Vagina (tissue), 2 donors: ENCODE data around the gene FNDC5. TPM values are rescaled to one million over a fixed set of nuclear protein-coding genes. Genes with fewer than 3 reads are reported as not detected.

Experiments
- DNase-seq, 2 donors: peaks; one replicate each; pipeline ENCODE4 v3.0.0-alpha.2; 2017; ENCODE audit errors: extremely low spot score in 2 of 2
- H3K27ac ChIP-seq: fragments of 200-600 bp; sonication (generic); one replicate; pipeline ENCODE4 v1.5.1; 2019
- H3K27me3 ChIP-seq: fragments of 200-600 bp; sonication (generic); one replicate; pipeline ENCODE4 v1.5.1; 2019
- H3K36me3 ChIP-seq, 2 donors: fragments of 200-600 bp; sonication (generic); one replicate each; pipeline ENCODE4 v1.5.1; 2017 to 2019
- H3K4me1 ChIP-seq: fragments of 200-600 bp; sonication (generic); one replicate; pipeline ENCODE4 v1.5.1; 2019
- H3K4me3 ChIP-seq, 2 donors: fragments of 200-600 bp; sonication (generic); 1 replicate in 1 of 2; 2 replicates in 1 of 2; pipeline ENCODE4 v1.5.1; 2016 to 2019
- H3K9me3 ChIP-seq: fragments of 200-600 bp; sonication (generic); one replicate; pipeline ENCODE4 v1.5.1; 2019
- POLR2A ChIP-seq, 2 donors: fragments of 450-650 bp; IDR thresholded peaks; one replicate each; pipeline ENCODE4 v1.6.1; 2017; ENCODE audit warnings: antibody characterized with exemption in 2 of 2, mild to moderate bottlenecking in 2 of 2, moderate library complexity in 2 of 2
- POLR2AphosphoS5 ChIP-seq, 2 donors: sonication (generic); formaldehyde crosslinking; IDR thresholded peaks; one replicate each; pipeline ENCODE4 v1.9.0; 2017; ENCODE audit warnings: antibody characterized with exemption in 2 of 2, mild to moderate bottlenecking in 2 of 2, low read depth in 1 of 2; ENCODE audit not compliant: insufficient read depth in 1 of 2
- intact Hi-C: fragments of 100-400 bp; cut with DNase I; formaldehyde crosslinking; loops from one replicate; pipeline ENCODE4 v1.15.1; 2023
- total RNA-seq: library from RNA; depleted of rRNA; stranded (reverse); fragments of >200 nt; gene quantifications from one replicate; pipeline ENCODE4 v1.2.3, GENCODE V29; 2016
- TF ChIP-seq, protein P1 (sequence below), 3 experiments: fragments of 450-650 bp in 2 of 3; fragments of 200-600 bp in 1 of 3; sonication (generic) in 1 of 3; IDR thresholded peaks; one replicate each; pipeline ENCODE4 v1.5.1; 2017 to 2019; ENCODE audit warnings: antibody characterized with exemption in 3 of 3, mild to moderate bottlenecking in 2 of 3, moderate library complexity in 2 of 3

Gene FNDC5
- total RNA-seq, 1 donor from 2014 or later = 4.7 TPM

DNA sequence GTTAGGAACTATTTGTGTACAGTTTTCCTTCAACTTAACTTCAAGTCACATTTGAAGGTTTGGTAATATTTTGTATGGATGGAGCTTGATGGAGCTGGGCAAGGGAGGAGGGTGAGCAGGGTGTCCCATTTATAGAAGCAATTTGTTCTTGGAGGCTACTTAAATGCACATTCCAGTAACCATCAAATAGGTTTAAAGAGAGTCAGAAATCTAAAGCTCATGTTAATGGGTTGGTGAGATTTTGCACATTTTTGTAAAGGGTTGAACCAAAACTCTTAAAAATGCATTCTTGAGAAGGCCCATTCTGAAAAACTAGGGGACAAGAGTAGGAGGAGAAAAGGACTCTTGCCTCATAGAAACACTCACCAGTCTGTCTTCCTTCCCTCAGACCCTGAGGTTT lies 10.1 kb downstream of the FNDC5 start:
- Histone ChIP-seq H3K36me3 (peaks cover 0 to 38% of the 10 kb centered on the region in 2 donors), H3K4me1 (no peaks in the 10 kb centered on the region), H3K27me3 (no peaks in the 10 kb centered on the region), H3K4me3 (no peak overlapping the region), H3K27ac (no peak overlapping the region), H3K9me3 (no peaks in the 10 kb centered on the region)
- intact Hi-C loops = no loop called here
- DNase-seq = no peak
- TF ChIP-seq POLR2AphosphoS5 (IDR thresholded peaks at IDR 0.05; ENCODE audit: insufficient read depth in 1 of 2, low read depth in 1 of 2) (no peak), POLR2A (IDR thresholded peaks at IDR 0.05) (no peak)
- TF ChIP-seq, protein P1, sequence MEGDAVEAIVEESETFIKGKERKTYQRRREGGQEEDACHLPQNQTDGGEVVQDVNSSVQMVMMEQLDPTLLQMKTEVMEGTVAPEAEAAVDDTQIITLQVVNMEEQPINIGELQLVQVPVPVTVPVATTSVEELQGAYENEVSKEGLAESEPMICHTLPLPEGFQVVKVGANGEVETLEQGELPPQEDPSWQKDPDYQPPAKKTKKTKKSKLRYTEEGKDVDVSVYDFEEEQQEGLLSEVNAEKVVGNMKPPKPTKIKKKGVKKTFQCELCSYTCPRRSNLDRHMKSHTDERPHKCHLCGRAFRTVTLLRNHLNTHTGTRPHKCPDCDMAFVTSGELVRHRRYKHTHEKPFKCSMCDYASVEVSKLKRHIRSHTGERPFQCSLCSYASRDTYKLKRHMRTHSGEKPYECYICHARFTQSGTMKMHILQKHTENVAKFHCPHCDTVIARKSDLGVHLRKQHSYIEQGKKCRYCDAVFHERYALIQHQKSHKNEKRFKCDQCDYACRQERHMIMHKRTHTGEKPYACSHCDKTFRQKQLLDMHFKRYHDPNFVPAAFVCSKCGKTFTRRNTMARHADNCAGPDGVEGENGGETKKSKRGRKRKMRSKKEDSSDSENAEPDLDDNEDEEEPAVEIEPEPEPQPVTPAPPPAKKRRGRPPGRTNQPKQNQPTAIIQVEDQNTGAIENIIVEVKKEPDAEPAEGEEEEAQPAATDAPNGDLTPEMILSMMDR (IDR thresholded peaks at IDR 0.05) = no peak

DNA sequence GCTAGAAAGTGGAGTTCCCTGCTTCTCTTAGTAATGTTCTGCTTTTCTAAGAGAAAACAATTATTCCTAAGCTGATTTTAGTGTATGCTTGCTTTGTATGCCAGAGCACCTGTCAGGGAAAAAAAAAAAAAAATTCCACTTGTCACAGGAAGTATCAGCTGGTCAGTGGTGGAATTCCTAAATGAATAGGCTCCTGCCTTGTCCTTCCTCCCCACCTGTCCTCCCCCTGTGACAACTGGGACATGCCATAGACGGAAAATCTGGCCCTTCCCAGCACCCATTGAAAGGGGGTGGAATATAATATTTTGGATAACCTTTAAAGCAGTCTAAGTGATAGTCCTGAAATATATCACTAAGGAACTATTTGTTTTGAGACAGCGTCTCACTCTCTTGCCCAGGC lies 10.8 kb downstream of the FNDC5 start:
- H3K9me3 ChIP-seq = no peaks in the 10 kb centered on the region
- TF ChIP-seq, protein P1 (IDR thresholded peaks at IDR 0.05) = no peak
- TF ChIP-seq POLR2AphosphoS5 (IDR thresholded peaks at IDR 0.05; ENCODE audit: insufficient read depth in 1 of 2, low read depth in 1 of 2) (no peak), POLR2A (IDR thresholded peaks at IDR 0.05) (no peak)
- no peak for DNase-seq
- intact Hi-C loops = no loop called here
- H3K27me3 ChIP-seq = no peaks in the 10 kb centered on the region
- H3K27ac ChIP-seq = no peak overlapping the region
- H3K4me3 ChIP-seq = no peak overlapping the region
- H3K36me3 ChIP-seq = peaks cover 0 to 44% of the 10 kb centered on the region in 2 donors
- H3K4me1 ChIP-seq = no peaks in the 10 kb centered on the region

DNA sequence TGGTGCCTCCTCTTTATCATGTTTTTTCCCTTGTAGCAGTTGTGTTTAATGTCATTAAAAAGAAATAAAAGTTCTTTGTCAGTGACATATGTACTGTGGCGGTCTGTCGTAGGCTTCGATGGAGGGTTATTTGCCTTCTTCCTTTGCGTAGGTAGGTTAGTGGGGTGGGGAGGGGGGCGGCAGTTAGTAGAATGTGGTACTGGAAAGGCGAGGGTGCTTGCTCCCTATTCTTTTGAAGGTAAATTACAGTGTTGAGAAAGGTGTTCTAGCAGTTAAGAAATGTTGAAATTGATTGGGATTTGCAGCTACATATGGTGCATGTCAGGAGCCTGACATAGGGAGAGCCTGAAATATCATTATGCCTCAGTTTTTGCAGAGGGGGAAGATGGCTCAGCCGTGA lies 11.9 kb downstream of the FNDC5 start:
- no peak overlapping the region for H3K27ac ChIP-seq
- no peaks in the 10 kb centered on the region for H3K9me3 ChIP-seq
- H3K4me1 ChIP-seq = no peaks in the 10 kb centered on the region
- H3K36me3 ChIP-seq = peaks cover 0 to 52% of the 10 kb centered on the region in 2 donors
- DNase-seq = no peak
- intact Hi-C loops = no loop called here
- no peak overlapping the region for H3K4me3 ChIP-seq
- H3K27me3 ChIP-seq = no peaks in the 10 kb centered on the region
- no peak for TF ChIP-seq POLR2AphosphoS5 (IDR thresholded peaks at IDR 0.05; ENCODE audit: insufficient read depth in 1 of 2, low read depth in 1 of 2)

DNA sequence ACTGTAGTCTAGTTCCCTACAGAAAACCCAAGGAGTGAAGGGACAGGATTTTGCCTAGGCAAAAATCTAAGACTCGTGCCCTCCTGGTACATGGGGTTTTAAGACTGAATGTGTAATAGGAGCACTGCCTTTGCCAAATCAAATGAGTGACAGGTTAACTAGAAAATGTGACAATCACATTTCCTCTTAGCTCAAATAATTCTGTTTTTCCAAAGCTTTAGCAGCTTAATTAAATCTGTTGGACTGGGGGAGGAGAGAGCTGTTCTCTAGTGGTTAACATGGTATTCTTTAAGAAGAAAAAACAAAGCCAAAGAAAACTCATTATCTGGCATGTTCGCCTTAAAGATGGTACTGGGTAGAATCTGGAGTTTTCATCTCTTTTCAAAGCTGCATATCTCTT lies 12.6 kb downstream of the FNDC5 start:
- intact Hi-C loops = no loop called here
- peaks cover 0 to 57% of the 10 kb centered on the region in 2 donors for H3K36me3 ChIP-seq
- H3K27ac ChIP-seq = no peak overlapping the region
- TF ChIP-seq POLR2AphosphoS5 (IDR thresholded peaks at IDR 0.05; ENCODE audit: insufficient read depth in 1 of 2, low read depth in 1 of 2) = no peak
- TF ChIP-seq POLR2A (IDR thresholded peaks at IDR 0.05) = no peak
- TF ChIP-seq, protein P1 (IDR thresholded peaks at IDR 0.05) = no peak
- H3K27me3 ChIP-seq = no peaks in the 10 kb centered on the region
- no peak for DNase-seq
- H3K4me1 ChIP-seq = no peaks in the 10 kb centered on the region
- H3K9me3 ChIP-seq = no peaks in the 10 kb centered on the region
- no peak overlapping the region for H3K4me3 ChIP-seq

DNA sequence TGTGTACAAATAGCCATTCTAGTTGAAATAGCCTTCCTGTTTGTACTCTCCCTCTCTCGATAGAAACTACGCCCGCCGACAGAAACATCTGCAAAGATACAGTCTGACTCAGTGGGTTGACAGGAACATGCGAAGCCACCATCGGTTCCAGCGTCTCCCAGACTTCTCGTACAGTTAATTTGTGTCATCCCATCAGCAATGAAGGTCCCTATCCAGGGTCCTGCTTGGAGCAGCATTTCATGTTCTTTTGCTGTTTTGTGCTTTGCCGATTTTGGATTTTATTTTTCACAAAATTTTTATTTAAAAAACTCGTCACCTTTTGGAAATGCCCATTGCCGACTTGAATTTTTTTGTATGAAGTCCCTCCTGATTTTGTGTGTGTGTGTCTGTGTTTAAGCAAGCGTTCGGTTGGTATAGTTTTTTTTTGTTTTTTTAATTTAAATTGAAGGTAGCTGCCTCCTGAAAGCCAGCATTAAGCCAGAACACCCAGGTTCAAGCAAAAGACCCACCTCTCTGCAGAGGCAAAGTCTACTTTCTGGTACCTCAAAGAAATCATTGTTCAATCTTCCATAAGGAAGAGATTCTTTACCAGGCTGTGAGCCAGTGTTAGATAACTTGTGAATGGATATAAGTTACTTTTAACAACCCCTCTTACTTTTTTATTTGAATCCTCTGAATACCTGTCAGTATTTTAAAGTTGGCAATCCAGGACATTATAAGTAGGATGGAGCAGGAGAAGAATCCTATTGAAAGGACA lies 14.7 kb downstream of the FNDC5 start:
- H3K4me3 ChIP-seq = no peak overlapping the region
- no peak for DNase-seq
- intact Hi-C loops = no loop called here
- no peak overlapping the region for H3K27ac ChIP-seq
- no peaks in the 10 kb centered on the region for H3K4me1 ChIP-seq
- H3K27me3 ChIP-seq = no peaks in the 10 kb centered on the region
- TF ChIP-seq POLR2A (IDR thresholded peaks at IDR 0.05) (no peak), POLR2AphosphoS5 (IDR thresholded peaks at IDR 0.05; ENCODE audit: insufficient read depth in 1 of 2, low read depth in 1 of 2) (no peak)
- TF ChIP-seq, protein P1 (IDR thresholded peaks at IDR 0.05) = no peak
- peaks cover 0 to 56% of the 10 kb centered on the region in 2 donors for H3K36me3 ChIP-seq
- H3K9me3 ChIP-seq = no peaks in the 10 kb centered on the region
